Keratinocyte (primary cell): ENCODE results near the gene PLAAT5. TPM values are rescaled to one million over a fixed set of nuclear protein-coding genes. Genes with fewer than 3 reads are reported as not detected.

ENCODE experiments used
- DNase-seq: peaks from one replicate; pipeline ENCODE4 v3.0.0-alpha.2; 2011; ENCODE audit warnings: low read depth, missing footprints, low spot score
- FAIRE-seq: peaks from 2 replicates; lab custom pipeline; 2011; peaks lifted over from hg19 to GRCh38; lab: Jason Lieb, UNC
- H2AFZ ChIP-seq: 2 replicates; pipeline ENCODE4 v1.6.0; 2012; ENCODE audit warnings: low read length, control low read depth, inconsistent platforms; ENCODE audit not compliant: control insufficient read depth
- H3K27ac ChIP-seq: 2 replicates; pipeline ENCODE4 v1.5.1; 2011; ENCODE audit warnings: low read length; ENCODE audit not compliant: control insufficient read depth, insufficient read depth
- H3K27me3 ChIP-seq: 3 replicates; pipeline ENCODE4 v1.6.0; 2011; ENCODE audit warnings: low read length; ENCODE audit not compliant: control insufficient read depth, insufficient read depth; ENCODE audit errors: extremely low read depth
- H3K36me3 ChIP-seq, 2 experiments: 2 replicates in 1 of 2; 3 replicates in 1 of 2; pipeline ENCODE4 v1.5.1; 2011; ENCODE audit warnings: low read length in 2 of 2, mild to moderate bottlenecking in 1 of 2; ENCODE audit not compliant: control insufficient read depth in 2 of 2, insufficient read depth in 2 of 2; ENCODE audit errors: extremely low read depth in 1 of 2
- H3K4me1 ChIP-seq: 3 replicates; pipeline ENCODE4 v1.5.1; 2011; ENCODE audit warnings: low read length; ENCODE audit not compliant: control insufficient read depth, insufficient read depth; ENCODE audit errors: extremely low read depth
- H3K4me2 ChIP-seq: 3 replicates; pipeline ENCODE4 v1.6.0; 2011; ENCODE audit warnings: low read depth, low read length; ENCODE audit not compliant: control insufficient read depth, insufficient read depth; ENCODE audit errors: extremely low read depth
- H3K4me3 ChIP-seq, 3 experiments: fragments of 200-600 bp in 1 of 3; sonication (generic) in 1 of 3; 2 replicates in 2 of 3; 3 replicates in 1 of 3; pipeline ENCODE4 v1.5.1; 2011 to 2016; ENCODE audit warnings: low read length in 3 of 3, mild to moderate bottlenecking in 3 of 3, control low read depth in 2 of 3, inconsistent platforms in 1 of 3, low read depth in 1 of 3, mixed read lengths in 1 of 3, mixed run types in 1 of 3, moderate library complexity in 1 of 3; ENCODE audit not compliant: control insufficient read depth in 2 of 3, insufficient read depth in 2 of 3; ENCODE audit errors: extremely low read depth in 1 of 3
- H3K79me2 ChIP-seq: 2 replicates; pipeline ENCODE4 v1.6.0; 2012; ENCODE audit warnings: low read length; ENCODE audit not compliant: control insufficient read depth, insufficient read depth
- H3K9ac ChIP-seq: 3 replicates; pipeline ENCODE4 v1.6.0; 2011; ENCODE audit warnings: low read length; ENCODE audit not compliant: control insufficient read depth, insufficient read depth; ENCODE audit errors: extremely low read depth
- H3K9me1 ChIP-seq: 3 replicates; pipeline ENCODE4 v1.6.0; 2011; ENCODE audit warnings: low read length; ENCODE audit not compliant: control insufficient read depth, insufficient read depth; ENCODE audit errors: extremely low read depth
- H3K9me3 ChIP-seq: 2 replicates; pipeline ENCODE4 v1.5.1; 2012; ENCODE audit warnings: low read depth, low read length; ENCODE audit not compliant: control insufficient read depth
- H4K20me1 ChIP-seq: 3 replicates; pipeline ENCODE4 v1.6.0; 2011; ENCODE audit warnings: low read length; ENCODE audit not compliant: control insufficient read depth, insufficient read depth; ENCODE audit errors: extremely low read depth
- CTCF ChIP-seq, 3 experiments: IDR thresholded peaks in 1 of 3; conservative IDR thresholded peaks in 1 of 3; optimal IDR thresholded peaks in 1 of 3; 2 replicates in 2 of 3; 3 replicates in 1 of 3; pipeline versions ENCODE3 to v1.5.1; 2011; ENCODE audit warnings: low read length in 3 of 3, mild to moderate bottlenecking in 3 of 3, moderate library complexity in 2 of 3, control low read depth in 1 of 3, inconsistent platforms in 1 of 3; ENCODE audit not compliant: insufficient read depth in 2 of 3; ENCODE audit errors: extremely low read depth in 1 of 3
- EZH2 ChIP-seq: IDR thresholded peaks from one replicate; pipeline ENCODE4 v1.6.1; 2012; ENCODE audit warnings: inconsistent platforms, mild to moderate bottlenecking, low read length, moderate library complexity
- dilution Hi-C: fragments of 300-500 bp; cut with MboI; formaldehyde crosslinking; loops from one replicate; pipeline ENCODE4 v1.7.0; 2020; ENCODE audit warnings: low sequenced_read_pairs; ENCODE audit not compliant: extremely low pct_ligation_motif_present
- polyA plus RNA-seq, 5 experiments: library from polyadenylated mRNA; depleted of rRNA in 3 of 5; stranded (reverse) in 3 of 5; stranded (forward) in 1 of 5; unstranded in 1 of 5; fragments of >200 nt; gene quantifications; 1 replicate in 1 of 5; 2 replicates in 3 of 5; 3 replicates in 1 of 5; pipeline versions ENCODE4 v1.2.1 to v1.2.3, GENCODE V29; 2011 to 2012; ENCODE audit warnings: missing spikeins in 2 of 5, low read depth in 1 of 5, low replicate concordance in 1 of 5

Gene PLAAT5
- polyA plus RNA-seq, 1 donor (not counting 4 experiments of a cell fraction or from before 2014, with no cell fraction given) = not detected

GRCh38 chr11:63536669-63537292, 45.8 kb upstream of the PLAAT5 start, which contains the start of gene PLAAT4:
TSS of gene PLAAT4 (plus strand) at chr11:63536808. CDS start at chr11:63536869, 61 bp downstream.
- Histone ChIP-seq H4K20me1 (no peaks in the 10 kb centered on the region), H2AFZ (peak within 1 kb of the TSS; percentile 84), H3K9me1 (no peaks in the 10 kb centered on the region), H3K9ac (peak within 1 kb of the TSS; percentile 64), H3K4me3 (peak within 1 kb of the TSS in 2 of 3 experiments; percentile 45 to 54), H3K27me3 (no peaks in the 10 kb centered on the region), H3K9me3 (no peaks in the 10 kb centered on the region), H3K36me3 (no peaks in the 10 kb centered on the region), H3K4me1 (peaks cover 12% of the 10 kb centered on the region), H3K79me2 (no peaks in the 10 kb centered on the region), H3K27ac (no peak within 1 kb of the TSS), H3K4me2 (peak within 1 kb of the TSS; percentile 84)
- dilution Hi-C loops = no loop called here
- TF ChIP-seq EZH2 (no peak), CTCF (optimal IDR thresholded peaks at IDR 0.05 in 1 of 3, IDR thresholded peaks at IDR 0.05 in 1 of 3, conservative IDR thresholded peaks at IDR 0.05 in 1 of 3; ENCODE audit: extremely low read depth in 1 of 3, insufficient read depth in 2 of 3, low read length in 3 of 3) (no peak)
- no peak for FAIRE-seq
- DNase-seq = no peak

- H3K9ac ChIP-seq = no peak overlapping the region
- FAIRE-seq (no peak), DNase-seq (no peak)
- H3K9me1 ChIP-seq = no peaks in the 10 kb centered on the region
- H3K27me3 ChIP-seq = no peaks in the 10 kb centered on the region
- H3K4me3 ChIP-seq = no peak overlapping the region
- H3K9me3 ChIP-seq = no peaks in the 10 kb centered on the region
- no peaks in the 10 kb centered on the region for H3K79me2 ChIP-seq
- no peak overlapping the region for H2AFZ ChIP-seq
- no peak overlapping the region for H3K27ac ChIP-seq
- no peak for TF ChIP-seq CTCF (optimal IDR thresholded peaks at IDR 0.05 in 1 of 3, IDR thresholded peaks at IDR 0.05 in 1 of 3, conservative IDR thresholded peaks at IDR 0.05 in 1 of 3; ENCODE audit: extremely low read depth in 1 of 3, insufficient read depth in 2 of 3, low read length in 3 of 3)
- dilution Hi-C loops = no loop called here
- no peak overlapping the region for H3K4me2 ChIP-seq
- peaks cover 19% of the 10 kb centered on the region for H3K4me1 ChIP-seq
- no peaks in the 10 kb centered on the region for H4K20me1 ChIP-seq
- no peaks in the 10 kb centered on the region for H3K36me3 ChIP-seq
Measured at GRCh38 chr11:63535734-63536133, 44.8 kb upstream of the PLAAT5 start.
